ENCODE results near the gene TPD52L1.

TPD52L1 gene

DNA sequence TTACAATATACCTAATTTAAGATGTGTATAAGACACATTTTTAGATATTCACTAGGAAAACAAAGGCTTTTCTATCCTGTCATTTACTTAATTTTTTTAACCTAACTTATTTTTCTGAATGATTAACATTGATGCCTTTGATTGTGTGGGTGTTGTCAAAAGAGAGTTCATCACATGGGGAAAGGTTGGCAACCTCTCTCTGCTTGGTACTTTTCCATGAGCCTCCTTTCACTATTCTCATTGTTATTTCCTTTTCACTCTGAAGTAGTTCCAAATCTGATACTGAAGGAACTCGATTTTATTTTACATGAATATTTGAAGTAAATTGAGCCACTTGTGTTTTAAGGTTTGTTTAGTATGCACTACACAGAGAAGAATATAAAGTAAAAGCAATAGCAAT is 35.9 kb downstream of the TPD52L1 start:
- ATAC-seq: no peak
- TF ChIP-seq ZFP3 (CRISPR knock-in tag; IDR thresholded peaks at IDR 0.05) (no peak), RARB (CRISPR knock-in tag; IDR thresholded peaks at IDR 0.05) (no peak)
- TF ChIP-seq, protein P1, sequence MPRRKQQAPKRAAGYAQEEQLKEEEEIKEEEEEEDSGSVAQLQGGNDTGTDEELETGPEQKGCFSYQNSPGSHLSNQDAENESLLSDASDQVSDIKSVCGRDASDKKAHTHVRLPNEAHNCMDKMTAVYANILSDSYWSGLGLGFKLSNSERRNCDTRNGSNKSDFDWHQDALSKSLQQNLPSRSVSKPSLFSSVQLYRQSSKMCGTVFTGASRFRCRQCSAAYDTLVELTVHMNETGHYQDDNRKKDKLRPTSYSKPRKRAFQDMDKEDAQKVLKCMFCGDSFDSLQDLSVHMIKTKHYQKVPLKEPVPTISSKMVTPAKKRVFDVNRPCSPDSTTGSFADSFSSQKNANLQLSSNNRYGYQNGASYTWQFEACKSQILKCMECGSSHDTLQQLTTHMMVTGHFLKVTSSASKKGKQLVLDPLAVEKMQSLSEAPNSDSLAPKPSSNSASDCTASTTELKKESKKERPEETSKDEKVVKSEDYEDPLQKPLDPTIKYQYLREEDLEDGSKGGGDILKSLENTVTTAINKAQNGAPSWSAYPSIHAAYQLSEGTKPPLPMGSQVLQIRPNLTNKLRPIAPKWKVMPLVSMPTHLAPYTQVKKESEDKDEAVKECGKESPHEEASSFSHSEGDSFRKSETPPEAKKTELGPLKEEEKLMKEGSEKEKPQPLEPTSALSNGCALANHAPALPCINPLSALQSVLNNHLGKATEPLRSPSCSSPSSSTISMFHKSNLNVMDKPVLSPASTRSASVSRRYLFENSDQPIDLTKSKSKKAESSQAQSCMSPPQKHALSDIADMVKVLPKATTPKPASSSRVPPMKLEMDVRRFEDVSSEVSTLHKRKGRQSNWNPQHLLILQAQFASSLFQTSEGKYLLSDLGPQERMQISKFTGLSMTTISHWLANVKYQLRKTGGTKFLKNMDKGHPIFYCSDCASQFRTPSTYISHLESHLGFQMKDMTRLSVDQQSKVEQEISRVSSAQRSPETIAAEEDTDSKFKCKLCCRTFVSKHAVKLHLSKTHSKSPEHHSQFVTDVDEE (CRISPR knock-in tag; IDR thresholded peaks at IDR 0.05): no peak

DNA sequence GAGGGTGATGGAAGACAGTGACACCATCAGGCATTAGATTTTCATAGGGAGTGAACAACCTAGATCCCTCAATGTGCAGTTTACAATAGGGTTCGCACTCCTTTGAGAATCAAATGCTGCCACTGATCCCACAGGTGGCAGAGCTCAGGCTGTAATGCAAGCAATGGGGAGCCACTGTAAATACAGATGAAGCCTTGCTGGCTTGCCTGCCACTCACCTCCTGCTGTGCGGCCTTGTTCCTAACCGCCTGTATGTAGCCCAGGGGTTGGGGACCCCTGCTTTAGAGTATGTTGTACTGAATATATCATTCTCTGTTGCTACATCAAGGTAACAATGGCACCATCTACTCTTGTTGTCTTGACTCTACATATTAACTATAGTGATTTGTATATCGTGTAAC is 37.1 kb downstream of the TPD52L1 start:
- TF ChIP-seq ZFP3 (CRISPR knock-in tag; IDR thresholded peaks at IDR 0.05) (no peak), OSR1 (CRISPR knock-in tag; IDR thresholded peaks at IDR 0.05) (no peak), PPARA (CRISPR knock-in tag; IDR thresholded peaks at IDR 0.05; ENCODE audit: borderline replicate concordance) (no peak), ZFP30 (CRISPR knock-in tag; IDR thresholded peaks at IDR 0.05) (no peak), ZNF565 (CRISPR knock-in tag; conservative IDR thresholded peaks at IDR 0.05; ENCODE audit: low read depth) (no peak), TOX (CRISPR knock-in tag; IDR thresholded peaks at IDR 0.05; ENCODE audit: borderline replicate concordance) (no peak), GLIS3 (CRISPR knock-in tag; IDR thresholded peaks at IDR 0.05) (no peak), CSDC2 (CRISPR knock-in tag; IDR thresholded peaks at IDR 0.05) (no peak), ESRRG (CRISPR knock-in tag; IDR thresholded peaks at IDR 0.05) (no peak), ZNF8 (CRISPR knock-in tag; IDR thresholded peaks at IDR 0.05) (no peak), ZNF70 (CRISPR knock-in tag; IDR thresholded peaks at IDR 0.05) (no peak), TCF4 (CRISPR knock-in tag; IDR thresholded peaks at IDR 0.05; ENCODE audit: borderline replicate concordance) (no peak), ZC3H10 (CRISPR knock-in tag; IDR thresholded peaks at IDR 0.05) (no peak)
- TF ChIP-seq, protein P1 (CRISPR knock-in tag; IDR thresholded peaks at IDR 0.05): no peak
- ATAC-seq: no peak

DNA sequence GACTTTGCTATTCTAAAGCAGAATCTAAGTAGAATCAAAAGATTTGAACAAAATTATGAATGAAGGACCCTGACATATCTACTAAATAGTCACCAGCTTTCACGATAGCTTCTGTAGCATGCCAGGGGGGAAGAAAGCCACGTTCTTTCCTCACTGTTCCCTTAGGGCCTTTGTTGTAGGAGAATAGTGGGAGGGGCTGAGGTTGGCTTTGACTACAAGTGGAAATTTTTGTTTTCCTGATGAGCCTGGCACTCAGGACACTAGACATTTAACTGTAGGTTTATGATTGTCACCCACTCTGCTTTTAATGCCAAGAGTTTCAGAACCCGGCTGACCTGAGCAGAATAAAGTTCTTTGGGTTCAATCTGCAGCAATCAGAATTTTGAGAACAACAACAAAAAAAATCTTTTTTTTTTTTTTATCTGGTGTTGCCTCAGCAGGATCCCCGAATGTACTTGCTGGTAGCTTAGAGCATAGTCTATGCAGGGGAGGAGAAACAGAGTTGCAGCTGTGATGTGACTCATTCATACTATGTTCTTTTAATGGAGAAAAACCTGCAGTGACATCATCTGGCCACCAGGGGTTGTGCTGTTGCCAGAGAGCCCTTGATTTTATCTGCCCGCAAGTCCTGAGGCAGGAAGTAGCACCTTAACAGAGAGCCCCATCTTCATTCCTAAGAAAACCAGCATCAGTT is 38.5 kb downstream of the TPD52L1 start:
- TF ChIP-seq ESRRG (CRISPR knock-in tag; IDR thresholded peaks at IDR 0.05) (no peak), PPARA (CRISPR knock-in tag; IDR thresholded peaks at IDR 0.05; ENCODE audit: borderline replicate concordance) (no peak), ZFP3 (CRISPR knock-in tag; IDR thresholded peaks at IDR 0.05) (no peak), BACH2 (CRISPR knock-in tag; IDR thresholded peaks at IDR 0.05; ENCODE audit: borderline replicate concordance) (no peak), GLIS3 (CRISPR knock-in tag; IDR thresholded peaks at IDR 0.05) (no peak), RARB (CRISPR knock-in tag; IDR thresholded peaks at IDR 0.05) (no peak), ZC3H10 (CRISPR knock-in tag; IDR thresholded peaks at IDR 0.05) (no peak), TCF4 (CRISPR knock-in tag; IDR thresholded peaks at IDR 0.05; ENCODE audit: borderline replicate concordance) (no peak), ZFP30 (CRISPR knock-in tag; IDR thresholded peaks at IDR 0.05) (no peak), ZNF8 (CRISPR knock-in tag; IDR thresholded peaks at IDR 0.05) (no peak)
- TF ChIP-seq, protein P2, sequence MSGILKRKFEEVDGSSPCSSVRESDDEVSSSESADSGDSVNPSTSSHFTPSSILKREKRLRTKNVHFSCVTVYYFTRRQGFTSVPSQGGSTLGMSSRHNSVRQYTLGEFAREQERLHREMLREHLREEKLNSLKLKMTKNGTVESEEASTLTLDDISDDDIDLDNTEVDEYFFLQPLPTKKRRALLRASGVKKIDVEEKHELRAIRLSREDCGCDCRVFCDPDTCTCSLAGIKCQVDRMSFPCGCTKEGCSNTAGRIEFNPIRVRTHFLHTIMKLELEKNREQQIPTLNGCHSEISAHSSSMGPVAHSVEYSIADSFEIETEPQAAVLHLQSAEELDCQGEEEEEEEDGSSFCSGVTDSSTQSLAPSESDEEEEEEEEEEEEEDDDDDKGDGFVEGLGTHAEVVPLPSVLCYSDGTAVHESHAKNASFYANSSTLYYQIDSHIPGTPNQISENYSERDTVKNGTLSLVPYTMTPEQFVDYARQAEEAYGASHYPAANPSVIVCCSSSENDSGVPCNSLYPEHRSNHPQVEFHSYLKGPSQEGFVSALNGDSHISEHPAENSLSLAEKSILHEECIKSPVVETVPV (CRISPR knock-in tag; IDR thresholded peaks at IDR 0.05): no peak
- TF ChIP-seq, protein P1 (CRISPR knock-in tag; IDR thresholded peaks at IDR 0.05): no peak
- TF ChIP-seq, protein P3, sequence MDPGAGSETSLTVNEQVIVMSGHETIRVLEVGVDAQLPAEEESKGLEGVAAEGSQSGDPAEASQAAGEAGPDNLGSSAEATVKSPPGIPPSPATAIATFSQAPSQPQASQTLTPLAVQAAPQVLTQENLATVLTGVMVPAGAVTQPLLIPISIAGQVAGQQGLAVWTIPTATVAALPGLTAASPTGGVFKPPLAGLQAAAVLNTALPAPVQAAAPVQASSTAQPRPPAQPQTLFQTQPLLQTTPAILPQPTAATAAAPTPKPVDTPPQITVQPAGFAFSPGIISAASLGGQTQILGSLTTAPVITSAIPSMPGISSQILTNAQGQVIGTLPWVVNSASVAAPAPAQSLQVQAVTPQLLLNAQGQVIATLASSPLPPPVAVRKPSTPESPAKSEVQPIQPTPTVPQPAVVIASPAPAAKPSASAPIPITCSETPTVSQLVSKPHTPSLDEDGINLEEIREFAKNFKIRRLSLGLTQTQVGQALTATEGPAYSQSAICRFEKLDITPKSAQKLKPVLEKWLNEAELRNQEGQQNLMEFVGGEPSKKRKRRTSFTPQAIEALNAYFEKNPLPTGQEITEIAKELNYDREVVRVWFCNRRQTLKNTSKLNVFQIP (CRISPR knock-in tag; IDR thresholded peaks at IDR 0.05; ENCODE audit: borderline replicate concordance, low read depth): no peak
- TF ChIP-seq, protein P4, sequence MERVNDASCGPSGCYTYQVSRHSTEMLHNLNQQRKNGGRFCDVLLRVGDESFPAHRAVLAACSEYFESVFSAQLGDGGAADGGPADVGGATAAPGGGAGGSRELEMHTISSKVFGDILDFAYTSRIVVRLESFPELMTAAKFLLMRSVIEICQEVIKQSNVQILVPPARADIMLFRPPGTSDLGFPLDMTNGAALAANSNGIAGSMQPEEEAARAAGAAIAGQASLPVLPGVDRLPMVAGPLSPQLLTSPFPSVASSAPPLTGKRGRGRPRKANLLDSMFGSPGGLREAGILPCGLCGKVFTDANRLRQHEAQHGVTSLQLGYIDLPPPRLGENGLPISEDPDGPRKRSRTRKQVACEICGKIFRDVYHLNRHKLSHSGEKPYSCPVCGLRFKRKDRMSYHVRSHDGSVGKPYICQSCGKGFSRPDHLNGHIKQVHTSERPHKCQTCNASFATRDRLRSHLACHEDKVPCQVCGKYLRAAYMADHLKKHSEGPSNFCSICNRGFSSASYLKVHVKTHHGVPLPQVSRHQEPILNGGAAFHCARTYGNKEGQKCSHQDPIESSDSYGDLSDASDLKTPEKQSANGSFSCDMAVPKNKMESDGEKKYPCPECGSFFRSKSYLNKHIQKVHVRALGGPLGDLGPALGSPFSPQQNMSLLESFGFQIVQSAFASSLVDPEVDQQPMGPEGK (CRISPR knock-in tag; IDR thresholded peaks at IDR 0.05; ENCODE audit: borderline replicate concordance): no peak
- peak; percentile 91 for ATAC-seq

Data from SK-N-SH treated with all-trans-retinoic acid at 6 μM for 48 hours (cell line).